H1 (cell line): ENCODE measurements around the gene SLC25A31. TPM values are rescaled to one million over a fixed set of nuclear protein-coding genes. Genes with fewer than 3 reads are reported as not detected.

Source experiments
- FOSL1 ChIP-seq: IDR thresholded peaks from 2 replicates; pipeline ENCODE4 v1.6.1; 2011; ENCODE audit warnings: mild to moderate bottlenecking, low read depth, low read length, moderate library complexity; ENCODE audit not compliant: insufficient read depth
- JUN ChIP-seq: IDR thresholded peaks from 2 replicates; pipeline ENCODE4 v1.6.1; 2011; ENCODE audit warnings: low read depth, mild to moderate bottlenecking, improper control_type of control experiment, low read length
- KDM4A ChIP-seq: IDR thresholded peaks from one replicate; pipeline ENCODE4 v1.7.1; 2012; ENCODE audit warnings: low read depth, mild to moderate bottlenecking, moderate library complexity, low read length, inconsistent platforms; ENCODE audit not compliant: severe bottlenecking
- NRF1 ChIP-seq: IDR thresholded peaks from 2 replicates; pipeline ENCODE4 v1.6.1; 2011; ENCODE audit warnings: mild to moderate bottlenecking, low read depth, low read length, improper control_type of control experiment
- POLR2A ChIP-seq, 2 experiments: IDR thresholded peaks; 1 replicate in 1 of 2; 2 replicates in 1 of 2; pipeline ENCODE4 v1.6.1; 2011; ENCODE audit warnings: low read depth in 2 of 2, low read length in 2 of 2, mild to moderate bottlenecking in 2 of 2; ENCODE audit errors: control extremely low read depth in 1 of 2
- RAD21 ChIP-seq, 2 experiments: IDR thresholded peaks in 1 of 2; conservative IDR thresholded peaks in 1 of 2; 2 replicates each; pipeline ENCODE4 v1.6.1; 2011; ENCODE audit warnings: low read depth in 2 of 2, low read length in 2 of 2, improper control_type of control experiment in 1 of 2, inconsistent platforms in 1 of 2, mild to moderate bottlenecking in 1 of 2, moderate library complexity in 1 of 2
- SIN3A ChIP-seq, 2 experiments: IDR thresholded peaks in 1 of 2; conservative IDR thresholded peaks in 1 of 2; 2 replicates each; pipeline ENCODE4 v1.6.1; 2011 to 2012; ENCODE audit warnings: low read length in 2 of 2, improper control_type of control experiment in 1 of 2, low read depth in 1 of 2, mild to moderate bottlenecking in 1 of 2
- SP1 ChIP-seq: IDR thresholded peaks from 2 replicates; pipeline ENCODE4 v1.6.1; 2011; ENCODE audit warnings: low read depth, low read length
- SP4 ChIP-seq: IDR thresholded peaks from 2 replicates; pipeline ENCODE4 v1.6.1; 2012; ENCODE audit warnings: low read length, inconsistent platforms
- TAF1 ChIP-seq: IDR thresholded peaks from 2 replicates; pipeline ENCODE4 v1.6.1; 2011; ENCODE audit warnings: mild to moderate bottlenecking, low read depth, low read length
- TAF7 ChIP-seq: optimal IDR thresholded peaks from 2 replicates; pipeline ENCODE3; 2011; ENCODE audit warnings: low read depth, mild to moderate bottlenecking, inconsistent platforms, low read length, moderate library complexity, borderline replicate concordance
- polyA plus RNA-seq, 7 experiments: library from polyadenylated mRNA; depleted of rRNA in 3 of 7; stranded (reverse) in 5 of 7; unstranded in 2 of 7; fragments of >200 nt in 5 of 7; fragments of 200-250 nt in 2 of 7; gene quantifications; 1 replicate in 5 of 7; 2 replicates in 1 of 7; 4 replicates in 1 of 7; pipeline versions ENCODE4 v1.2.1 to v1.2.3, GENCODE V29; 2011 to 2013; ENCODE audit warnings: missing spikeins in 2 of 7, mixed read lengths in 2 of 7
- total RNA-seq: library from RNA; stranded (reverse); fragmentation: NEBNext Ultra II Directional; extraction: Animal tissue kit (Norgen Biotek cat#: 25700); gene quantifications from 2 replicates; pipeline ENCODE4 v1.2.1, GENCODE V29; 2021
- TF ChIP-seq, protein P1 (sequence below), 3 experiments: IDR thresholded peaks; 1 replicate in 2 of 3; 2 replicates in 1 of 3; pipeline versions ENCODE4 v1.5.1 to v1.6.1; 2011; ENCODE audit warnings: low read length in 3 of 3, mild to moderate bottlenecking in 3 of 3, inconsistent platforms in 2 of 3, low read depth in 1 of 3, moderate library complexity in 1 of 3; ENCODE audit not compliant: insufficient read depth in 1 of 3; ENCODE audit errors: control extremely low read depth in 1 of 3
- TF ChIP-seq, protein P2 (sequence below): IDR thresholded peaks from 2 replicates; pipeline ENCODE4 v1.6.1; 2011; ENCODE audit warnings: low read depth, mild to moderate bottlenecking, low read length; ENCODE audit not compliant: insufficient read depth
- TF ChIP-seq, protein P3 (sequence below): IDR thresholded peaks from 2 replicates; pipeline ENCODE4 v1.6.1; 2012; ENCODE audit warnings: low read length, inconsistent platforms

The SLC25A31 gene
- total and polyA plus RNA-seq, 2 of the 8 experiments (the other 6 are each of a cell fraction or from before 2014, with no cell fraction given): not detected

DNA sequence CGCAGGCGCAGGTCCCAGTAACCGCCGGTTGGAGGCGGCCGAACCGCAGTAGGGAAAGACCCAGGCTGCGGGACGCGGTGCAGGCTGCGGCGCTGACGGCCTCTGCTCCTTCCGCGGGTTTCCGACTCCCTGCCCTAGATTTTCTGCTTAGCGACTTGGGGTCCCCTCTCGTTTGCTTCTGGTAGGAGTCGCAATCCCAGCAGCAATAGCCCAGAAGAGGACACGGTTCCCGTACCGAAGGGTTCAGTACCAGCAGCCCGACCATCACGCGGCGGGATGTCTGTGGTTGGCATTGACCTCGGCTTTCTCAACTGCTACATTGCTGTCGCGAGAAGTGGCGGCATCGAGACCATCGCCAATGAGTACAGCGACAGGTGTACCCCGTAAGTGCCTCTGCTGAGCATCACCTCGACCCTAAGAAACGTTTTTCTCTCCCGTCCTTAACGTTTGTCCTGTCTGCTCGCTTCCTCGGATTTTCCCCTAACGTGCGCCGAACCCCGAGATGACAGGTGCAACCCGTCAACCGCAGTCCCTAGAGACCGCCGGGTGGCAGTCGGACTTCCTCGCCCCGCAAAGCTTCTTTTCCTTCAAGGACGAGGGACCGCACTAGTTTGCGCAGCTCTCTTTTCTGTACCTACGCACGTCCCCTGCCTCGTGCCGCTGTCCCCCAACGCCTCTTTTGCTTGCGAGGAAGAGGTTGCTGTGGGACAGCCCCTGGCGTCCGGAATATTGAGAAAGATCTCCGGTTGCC, 52.2 kb downstream of the SLC25A31 start, which contains the start of gene HSPA4L (continued):
- TF ChIP-seq KDM4A (peak; percentile 80), JUN (0 out of 2 replicates have a peak, but pooled peaks have one; percentile 35), POLR2A (IDR thresholded peaks at IDR 0.05; ENCODE audit: control extremely low read depth in 1 of 2, low read depth in 2 of 2, low read length in 2 of 2) (peak; percentile 81 to 85), SP4 (no peak), TAF7 (peak; percentile 81), TAF1 (peak; percentile 81), SIN3A (conservative IDR thresholded peaks at IDR 0.05 in 1 of 2, IDR thresholded peaks at IDR 0.05 in 1 of 2; ENCODE audit: low read depth in 1 of 2, low read length in 2 of 2) (peak; percentile 68 to 75; a peak in 2 of 4 replicates), SP1 (no peak), NRF1 (no peak; the same call in 1 of the 2 replicates), FOSL1 (no peak), RAD21 (IDR thresholded peaks at IDR 0.05 in 1 of 2, conservative IDR thresholded peaks at IDR 0.05 in 1 of 2; ENCODE audit: low read depth in 2 of 2, low read length in 2 of 2) (peak; percentile 44 to 62)
- TF ChIP-seq, protein P1, sequence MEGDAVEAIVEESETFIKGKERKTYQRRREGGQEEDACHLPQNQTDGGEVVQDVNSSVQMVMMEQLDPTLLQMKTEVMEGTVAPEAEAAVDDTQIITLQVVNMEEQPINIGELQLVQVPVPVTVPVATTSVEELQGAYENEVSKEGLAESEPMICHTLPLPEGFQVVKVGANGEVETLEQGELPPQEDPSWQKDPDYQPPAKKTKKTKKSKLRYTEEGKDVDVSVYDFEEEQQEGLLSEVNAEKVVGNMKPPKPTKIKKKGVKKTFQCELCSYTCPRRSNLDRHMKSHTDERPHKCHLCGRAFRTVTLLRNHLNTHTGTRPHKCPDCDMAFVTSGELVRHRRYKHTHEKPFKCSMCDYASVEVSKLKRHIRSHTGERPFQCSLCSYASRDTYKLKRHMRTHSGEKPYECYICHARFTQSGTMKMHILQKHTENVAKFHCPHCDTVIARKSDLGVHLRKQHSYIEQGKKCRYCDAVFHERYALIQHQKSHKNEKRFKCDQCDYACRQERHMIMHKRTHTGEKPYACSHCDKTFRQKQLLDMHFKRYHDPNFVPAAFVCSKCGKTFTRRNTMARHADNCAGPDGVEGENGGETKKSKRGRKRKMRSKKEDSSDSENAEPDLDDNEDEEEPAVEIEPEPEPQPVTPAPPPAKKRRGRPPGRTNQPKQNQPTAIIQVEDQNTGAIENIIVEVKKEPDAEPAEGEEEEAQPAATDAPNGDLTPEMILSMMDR (IDR thresholded peaks at IDR 0.05; ENCODE audit: control extremely low read depth in 1 of 3, insufficient read depth in 1 of 3, low read depth in 1 of 3, low read length in 3 of 3): peak; percentile 27 to 42 (median 33); a peak in 3 of 4 replicates
- TF ChIP-seq, protein P2, sequence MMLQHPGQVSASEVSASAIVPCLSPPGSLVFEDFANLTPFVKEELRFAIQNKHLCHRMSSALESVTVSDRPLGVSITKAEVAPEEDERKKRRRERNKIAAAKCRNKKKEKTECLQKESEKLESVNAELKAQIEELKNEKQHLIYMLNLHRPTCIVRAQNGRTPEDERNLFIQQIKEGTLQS: no peak
- TF ChIP-seq, protein P3, sequence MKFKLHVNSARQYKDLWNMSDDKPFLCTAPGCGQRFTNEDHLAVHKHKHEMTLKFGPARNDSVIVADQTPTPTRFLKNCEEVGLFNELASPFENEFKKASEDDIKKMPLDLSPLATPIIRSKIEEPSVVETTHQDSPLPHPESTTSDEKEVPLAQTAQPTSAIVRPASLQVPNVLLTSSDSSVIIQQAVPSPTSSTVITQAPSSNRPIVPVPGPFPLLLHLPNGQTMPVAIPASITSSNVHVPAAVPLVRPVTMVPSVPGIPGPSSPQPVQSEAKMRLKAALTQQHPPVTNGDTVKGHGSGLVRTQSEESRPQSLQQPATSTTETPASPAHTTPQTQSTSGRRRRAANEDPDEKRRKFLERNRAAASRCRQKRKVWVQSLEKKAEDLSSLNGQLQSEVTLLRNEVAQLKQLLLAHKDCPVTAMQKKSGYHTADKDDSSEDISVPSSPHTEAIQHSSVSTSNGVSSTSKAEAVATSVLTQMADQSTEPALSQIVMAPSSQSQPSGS: no peak
- TF ChIP-seq, all 59 proteins: peak for 15
